Vagina (tissue), 2 donors: ENCODE measurements around the gene SOX18.

ENCODE experiments used
- CTCF ChIP-seq, 3 experiments: fragments of 450-650 bp in 2 of 3; fragments of 200-600 bp in 1 of 3; sonication (generic) in 1 of 3; IDR thresholded peaks; one replicate each; pipeline ENCODE4 v1.5.1; 2017 to 2019; ENCODE audit warnings: antibody characterized with exemption in 3 of 3, mild to moderate bottlenecking in 2 of 3, moderate library complexity in 2 of 3
- POLR2A ChIP-seq, 2 donors: fragments of 450-650 bp; IDR thresholded peaks; one replicate each; pipeline ENCODE4 v1.6.1; 2017; ENCODE audit warnings: antibody characterized with exemption in 2 of 2, mild to moderate bottlenecking in 2 of 2, moderate library complexity in 2 of 2

DNA sequence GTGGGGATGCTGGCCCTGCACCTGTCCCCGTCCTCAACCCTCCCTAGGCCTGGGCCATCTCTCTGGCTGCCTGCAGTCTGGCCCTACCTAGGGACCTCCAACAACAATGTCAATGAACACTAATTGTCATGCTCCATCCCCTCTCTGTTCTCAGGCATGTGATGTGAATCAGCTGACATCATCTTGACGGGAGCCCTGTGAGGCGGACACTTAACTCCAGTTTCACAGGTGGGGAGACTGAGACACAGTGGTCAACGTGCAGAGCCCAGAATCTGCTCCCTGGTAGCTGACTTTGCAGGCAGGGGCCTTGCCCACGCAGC is 12.8 kb upstream of the SOX18 start:
- no peak for TF ChIP-seq POLR2A (IDR thresholded peaks at IDR 0.05)
- TF ChIP-seq CTCF (IDR thresholded peaks at IDR 0.05): no peak
